GM23338 (cell line): ENCODE results near the gene MAMDC2. TPM values are rescaled to one million over a fixed set of nuclear protein-coding genes. Genes with fewer than 3 reads are reported as not detected.

Experiments used
- ATAC-seq: fragments of 200-7000 bp; cut with Tn5 transposase; 3 replicates; pipeline ENCODE4 v1.9.1; 2020
- DNase-seq: peaks from one replicate; pipeline ENCODE4 v3.0.0-alpha.2; 2015; ENCODE audit warnings: low spot score
- H2AFZ ChIP-seq: fragments of 200-600 bp; sonication (generic); 2 replicates; pipeline ENCODE4 v1.8.0; 2016; ENCODE audit warnings: antibody characterized with exemption, mild to moderate bottlenecking, moderate library complexity
- H3F3A ChIP-seq: fragments of 200-600 bp; sonication (generic); replicated peaks from 2 replicates; pipeline ENCODE4 v1.8.0; 2017; ENCODE audit warnings: antibody characterized with exemption, mixed run types, low read depth
- H3K27ac ChIP-seq: fragments of 200-600 bp; sonication (generic); 2 replicates; pipeline ENCODE4 v1.6.1; 2016; ENCODE audit warnings: low read depth
- H3K27me3 ChIP-seq: fragments of 200-600 bp; sonication (generic); 2 replicates; pipeline ENCODE4 v1.8.0; 2016; ENCODE audit warnings: mild to moderate bottlenecking, mixed run types, moderate library complexity; ENCODE audit not compliant: insufficient read depth
- H3K36me3 ChIP-seq: fragments of 200-600 bp; sonication (generic); 2 replicates; pipeline ENCODE4 v1.8.0; 2016; ENCODE audit warnings: mild to moderate bottlenecking; ENCODE audit not compliant: insufficient read depth
- H3K4me1 ChIP-seq: fragments of 200-600 bp; sonication (generic); 2 replicates; pipeline ENCODE4 v1.8.0; 2016; ENCODE audit warnings: mild to moderate bottlenecking, moderate library complexity; ENCODE audit not compliant: insufficient read depth
- H3K4me2 ChIP-seq: fragments of 200-600 bp; sonication (generic); 2 replicates; pipeline ENCODE4 v1.7.1; 2017; ENCODE audit warnings: mixed run types
- H3K4me3 ChIP-seq: fragments of 200-600 bp; sonication (generic); 2 replicates; pipeline ENCODE4 v1.6.1; 2016; ENCODE audit warnings: mixed run types
- H3K79me2 ChIP-seq: fragments of 200-600 bp; sonication (generic); replicated peaks from 2 replicates; pipeline ENCODE4 v1.8.0; 2017; ENCODE audit warnings: mild to moderate bottlenecking; ENCODE audit not compliant: insufficient read depth
- H3K9me2 ChIP-seq: fragments of 200-600 bp; sonication (generic); 2 replicates; pipeline ENCODE4 v1.8.0; 2017; ENCODE audit not compliant: insufficient read depth
- H4K20me1 ChIP-seq: fragments of 200-600 bp; sonication (generic); replicated peaks from 2 replicates; pipeline ENCODE4 v1.8.0; 2017; ENCODE audit warnings: mild to moderate bottlenecking; ENCODE audit not compliant: insufficient read depth
- H3K27ac Mint-ChIP-seq: 2 replicates; pipeline ENCODE4 v1.8.0; 2020; ENCODE audit warnings: inconsistent platforms, mild to moderate bottlenecking, moderate library complexity, mixed read lengths
- H3K27me3 Mint-ChIP-seq: 3 replicates; pipeline ENCODE4 v1.8.0; 2022; ENCODE audit warnings: low read depth, mild to moderate bottlenecking, moderate library complexity, mixed read lengths, inconsistent platforms; ENCODE audit not compliant: insufficient read depth, poor library complexity
- H3K36me3 Mint-ChIP-seq: 3 replicates; pipeline ENCODE4 v1.8.0; 2021; ENCODE audit warnings: low read depth, mild to moderate bottlenecking, inconsistent platforms, moderate library complexity, mixed read lengths
- H3K4me1 Mint-ChIP-seq: 3 replicates; pipeline ENCODE4 v1.8.0; 2020; ENCODE audit warnings: mild to moderate bottlenecking, inconsistent platforms, mixed read lengths
- H3K4me3 Mint-ChIP-seq: 3 replicates; pipeline ENCODE4 v1.8.0; 2021; ENCODE audit warnings: moderate library complexity, mild to moderate bottlenecking, inconsistent platforms, mixed read lengths
- H3K9me3 Mint-ChIP-seq: 3 replicates; pipeline ENCODE4 v1.8.0; 2020; ENCODE audit warnings: moderate library complexity, mild to moderate bottlenecking, inconsistent platforms, mixed read lengths
- CREB1 ChIP-seq: fragments of 250-450 bp; sonication (Bioruptor Pico); IDR thresholded peaks from 2 replicates; pipeline ENCODE4 v1.5.0; 2020; ENCODE audit warnings: low read depth, mild to moderate bottlenecking, moderate library complexity
- CTCF ChIP-seq, 2 experiments: fragments of 200-600 bp in 1 of 2; sonication (generic) in 1 of 2; conservative IDR thresholded peaks; 2 replicates each; pipeline versions ENCODE4 v1.5.1 to v1.6.1; 2016 to 2017; ENCODE audit warnings: antibody characterized with exemption in 2 of 2, low read depth in 2 of 2, mild to moderate bottlenecking in 2 of 2, moderate library complexity in 1 of 2
- EZH2 ChIP-seq: fragments of 200-600 bp; sonication (generic); IDR thresholded peaks from one replicate; pipeline ENCODE4 v1.8.0; 2017; ENCODE audit warnings: antibody characterized with exemption, mild to moderate bottlenecking, low read depth; ENCODE audit not compliant: unreplicated experiment
- EZH2phosphoT487 ChIP-seq: fragments of 200-600 bp; sonication (generic); IDR thresholded peaks from one replicate; pipeline ENCODE4 v1.8.1; 2018; ENCODE audit warnings: antibody characterized with exemption; ENCODE audit not compliant: unreplicated experiment
- JUNB ChIP-seq: IDR thresholded peaks from one replicate; pipeline ENCODE4 v1.6.1; 2016; ENCODE audit warnings: antibody characterized with exemption; ENCODE audit not compliant: unreplicated experiment
- NANOG ChIP-seq: IDR thresholded peaks from 2 replicates; pipeline ENCODE4 v1.6.1; 2016; ENCODE audit warnings: antibody characterized with exemption, borderline replicate concordance
- POLR2AphosphoS5 ChIP-seq: IDR thresholded peaks from 2 replicates; pipeline ENCODE4 v1.6.1; 2016; ENCODE audit warnings: antibody characterized with exemption, low read depth
- ZNF114 ChIP-seq: fragments of 250-450 bp; sonication (Bioruptor Pico); IDR thresholded peaks from 2 replicates; pipeline ENCODE4 v1.5.0; 2020; ENCODE audit warnings: mild to moderate bottlenecking, moderate library complexity
- polyA plus RNA-seq: library from polyadenylated mRNA; unstranded; fragments of >200 nt; fragmentation: Nextera tagmentation; extraction: Ambion mirVana; gene quantifications from 2 replicates; pipeline ENCODE4 v1.2.1, GENCODE V29; 2016
- total RNA-seq: library from RNA; depleted of rRNA; stranded (reverse); fragments of >200 nt; shearing (Covaris generic); gene quantifications from 2 replicates; pipeline ENCODE4 v1.2.3, GENCODE V29; 2014
- TF ChIP-seq, protein P1 (sequence below): fragments of 250-450 bp; sonication (Bioruptor Pico); IDR thresholded peaks from 2 replicates; pipeline ENCODE4 v1.5.0; 2020; ENCODE audit warnings: mild to moderate bottlenecking, moderate library complexity

The MAMDC2 gene
- total and polyA plus RNA-seq, 2 experiments from 2014 or later = 7.7 to 19.6 TPM

DNA sequence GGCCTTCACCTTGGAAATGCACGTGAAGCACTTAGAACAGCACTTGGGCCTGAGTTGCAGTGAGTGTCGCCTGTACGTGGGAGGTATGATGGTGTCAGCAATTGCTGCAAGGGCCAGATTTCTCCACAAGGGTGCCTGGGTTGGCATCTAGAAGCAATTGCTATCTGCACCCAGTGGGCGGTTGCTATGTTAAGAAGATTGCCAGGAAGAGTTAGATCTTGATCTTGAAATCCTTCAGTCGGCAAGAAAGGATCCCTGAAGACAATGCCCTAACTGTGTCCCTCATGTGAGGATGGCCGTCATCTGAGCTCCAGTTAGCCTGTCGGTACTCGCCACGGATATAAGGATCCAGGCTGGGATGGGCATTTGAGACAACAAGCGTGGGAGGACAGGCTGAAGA lies 62.9 kb downstream of the MAMDC2 start (continued):
- TF ChIP-seq, protein P1, sequence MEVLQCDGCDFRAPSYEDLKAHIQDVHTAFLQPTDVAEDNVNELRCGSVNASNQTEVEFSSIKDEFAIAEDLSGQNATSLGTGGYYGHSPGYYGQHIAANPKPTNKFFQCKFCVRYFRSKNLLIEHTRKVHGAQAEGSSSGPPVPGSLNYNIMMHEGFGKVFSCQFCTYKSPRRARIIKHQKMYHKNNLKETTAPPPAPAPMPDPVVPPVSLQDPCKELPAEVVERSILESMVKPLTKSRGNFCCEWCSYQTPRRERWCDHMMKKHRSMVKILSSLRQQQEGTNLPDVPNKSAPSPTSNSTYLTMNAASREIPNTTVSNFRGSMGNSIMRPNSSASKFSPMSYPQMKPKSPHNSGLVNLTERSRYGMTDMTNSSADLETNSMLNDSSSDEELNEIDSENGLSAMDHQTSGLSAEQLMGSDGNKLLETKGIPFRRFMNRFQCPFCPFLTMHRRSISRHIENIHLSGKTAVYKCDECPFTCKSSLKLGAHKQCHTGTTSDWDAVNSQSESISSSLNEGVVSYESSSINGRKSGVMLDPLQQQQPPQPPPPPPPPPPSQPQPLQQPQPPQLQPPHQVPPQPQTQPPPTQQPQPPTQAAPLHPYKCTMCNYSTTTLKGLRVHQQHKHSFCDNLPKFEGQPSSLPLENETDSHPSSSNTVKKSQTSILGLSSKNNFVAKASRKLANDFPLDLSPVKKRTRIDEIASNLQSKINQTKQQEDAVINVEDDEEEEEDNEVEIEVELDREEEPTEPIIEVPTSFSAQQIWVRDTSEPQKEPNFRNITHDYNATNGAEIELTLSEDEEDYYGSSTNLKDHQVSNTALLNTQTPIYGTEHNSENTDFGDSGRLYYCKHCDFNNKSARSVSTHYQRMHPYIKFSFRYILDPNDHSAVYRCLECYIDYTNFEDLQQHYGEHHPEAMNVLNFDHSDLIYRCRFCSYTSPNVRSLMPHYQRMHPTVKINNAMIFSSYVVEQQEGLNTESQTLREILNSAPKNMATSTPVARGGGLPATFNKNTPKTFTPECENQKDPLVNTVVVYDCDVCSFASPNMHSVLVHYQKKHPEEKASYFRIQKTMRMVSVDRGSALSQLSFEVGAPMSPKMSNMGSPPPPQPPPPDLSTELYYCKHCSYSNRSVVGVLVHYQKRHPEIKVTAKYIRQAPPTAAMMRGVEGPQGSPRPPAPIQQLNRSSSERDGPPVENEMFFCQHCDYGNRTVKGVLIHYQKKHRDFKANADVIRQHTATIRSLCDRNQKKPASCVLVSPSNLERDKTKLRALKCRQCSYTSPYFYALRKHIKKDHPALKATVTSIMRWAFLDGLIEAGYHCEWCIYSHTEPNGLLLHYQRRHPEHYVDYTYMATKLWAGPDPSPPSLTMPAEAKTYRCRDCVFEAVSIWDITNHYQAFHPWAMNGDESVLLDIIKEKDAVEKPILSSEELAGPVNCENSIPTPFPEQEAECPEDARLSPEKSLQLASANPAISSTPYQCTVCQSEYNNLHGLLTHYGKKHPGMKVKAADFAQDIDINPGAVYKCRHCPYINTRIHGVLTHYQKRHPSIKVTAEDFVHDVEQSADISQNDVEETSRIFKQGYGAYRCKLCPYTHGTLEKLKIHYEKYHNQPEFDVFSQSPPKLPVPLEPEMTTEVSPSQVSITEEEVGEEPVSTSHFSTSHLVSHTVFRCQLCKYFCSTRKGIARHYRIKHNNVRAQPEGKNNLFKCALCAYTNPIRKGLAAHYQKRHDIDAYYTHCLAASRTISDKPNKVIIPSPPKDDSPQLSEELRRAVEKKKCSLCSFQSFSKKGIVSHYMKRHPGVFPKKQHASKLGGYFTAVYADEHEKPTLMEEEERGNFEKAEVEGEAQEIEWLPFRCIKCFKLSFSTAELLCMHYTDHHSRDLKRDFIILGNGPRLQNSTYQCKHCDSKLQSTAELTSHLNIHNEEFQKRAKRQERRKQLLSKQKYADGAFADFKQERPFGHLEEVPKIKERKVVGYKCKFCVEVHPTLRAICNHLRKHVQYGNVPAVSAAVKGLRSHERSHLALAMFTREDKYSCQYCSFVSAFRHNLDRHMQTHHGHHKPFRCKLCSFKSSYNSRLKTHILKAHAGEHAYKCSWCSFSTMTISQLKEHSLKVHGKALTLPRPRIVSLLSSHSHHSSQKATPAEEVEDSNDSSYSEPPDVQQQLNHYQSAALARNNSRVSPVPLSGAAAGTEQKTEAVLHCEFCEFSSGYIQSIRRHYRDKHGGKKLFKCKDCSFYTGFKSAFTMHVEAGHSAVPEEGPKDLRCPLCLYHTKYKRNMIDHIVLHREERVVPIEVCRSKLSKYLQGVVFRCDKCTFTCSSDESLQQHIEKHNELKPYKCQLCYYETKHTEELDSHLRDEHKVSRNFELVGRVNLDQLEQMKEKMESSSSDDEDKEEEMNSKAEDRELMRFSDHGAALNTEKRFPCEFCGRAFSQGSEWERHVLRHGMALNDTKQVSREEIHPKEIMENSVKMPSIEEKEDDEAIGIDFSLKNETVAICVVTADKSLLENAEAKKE (CRISPR knock-in tag) = no peak
- TF ChIP-seq CREB1 (CRISPR knock-in tag) (no peak), JUNB (no peak), POLR2AphosphoS5 (no peak)

DNA sequence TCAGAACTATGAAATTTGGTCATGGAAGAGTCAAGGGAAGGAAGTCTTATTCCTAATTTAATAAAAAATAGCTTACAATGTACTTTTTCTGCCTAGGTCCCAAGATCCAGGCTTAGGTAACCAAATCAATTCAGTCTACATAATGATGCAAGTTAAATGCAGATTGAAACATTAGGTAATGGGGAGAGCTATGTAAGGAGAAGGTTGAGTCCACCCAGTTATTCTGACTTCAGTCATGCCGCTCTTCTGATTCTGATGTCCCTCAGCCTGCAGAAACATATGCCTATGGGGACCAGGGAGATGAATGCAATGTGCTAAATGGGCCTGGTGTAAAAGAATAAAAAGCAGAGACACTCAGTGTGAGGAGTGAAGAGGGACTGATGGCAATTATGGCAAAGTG lies 63.9 kb downstream of the MAMDC2 start:
- Histone ChIP-seq H3K4me3 (no peak overlapping the region), H3K27me3 (no peaks in the 10 kb centered on the region), H3K36me3 (no peaks in the 10 kb centered on the region), H4K20me1 (no peaks in the 10 kb centered on the region), H2AFZ (no peak overlapping the region), H3K9me2 (peaks cover 6% of the 10 kb centered on the region; the same call in 1 of the 2 replicates), H3K27ac (no peak overlapping the region), H3K79me2 (no peaks in the 10 kb centered on the region), H3K4me1 (peaks cover 8% of the 10 kb centered on the region), H3F3A (no peaks in the 10 kb centered on the region), H3K4me2 (no peak overlapping the region)
- Mint-ChIP-seq H3K36me3 (peaks cover 4% of the 10 kb centered on the region; the same call in 1 of the 3 replicates), H3K4me1 (peaks cover 9% of the 10 kb centered on the region), H3K9me3 (no peaks in the 10 kb centered on the region), H3K4me3 (no peak overlapping the region), H3K27ac (no peak overlapping the region), H3K27me3 (peaks cover 6% of the 10 kb centered on the region)
- ATAC-seq (no peak), DNase-seq (no peak)
- TF ChIP-seq POLR2AphosphoS5 (no peak), CTCF (conservative IDR thresholded peaks at IDR 0.05; ENCODE audit: low read depth in 2 of 2) (no peak), EZH2 (no peak), ZNF114 (CRISPR knock-in tag) (no peak), NANOG (no peak), EZH2phosphoT487 (no peak), JUNB (no peak)
